GM12878 (cell line): ENCODE data around the gene AGR3. TPM values are rescaled to one million over a fixed set of nuclear protein-coding genes. Genes with fewer than 3 reads are reported as not detected.

ENCODE experiments used
- ATAC-seq: fragments of 200-7000 bp; cut with Tn5 transposase; 3 replicates; pipeline ENCODE4 v1.9.1; 2020; ENCODE audit warnings: mild to moderate bottlenecking, moderate library complexity
- BruUV-seq: library from RNA; stranded (reverse); fragments of 400-500 nt; replicated peaks from 2 replicates; lab custom pipeline; 2021; lab: Mats Ljungman, UMichigan
- CTCF ChIA-PET: fragments of 300-600 bp; sonication (Branson Sonifier 250); formaldehyde crosslinking; extraction: SDS; loops from one replicate; lab custom pipeline; 2021; ENCODE audit warnings: inconsistent platforms; lab: Yijun Ruan, JAX
- POLR2A ChIA-PET: fragments of 350-600 bp; formaldehyde crosslinking; extraction: SDS; loops from one replicate; lab custom pipeline; 2021; ENCODE audit warnings: inconsistent platforms; lab: Charles Lee
- RAD21 ChIA-PET: fragments of 300-600 bp; sonication (Branson Sonifier 250); formaldehyde crosslinking; loops from one replicate; lab custom pipeline; 2023; ENCODE audit warnings: antibody characterized with exemption; ENCODE audit not compliant: unreplicated experiment; lab: Charles Lee
- SMC1A ChIA-PET: fragments of 300-600 bp; sonication (Branson Sonifier 250); formaldehyde crosslinking; loops from one replicate; lab custom pipeline; 2023; ENCODE audit not compliant: unreplicated experiment, uncharacterized antibody; lab: Charles Lee
- DNase-seq: peaks from one replicate; pipeline ENCODE4 v3.0.0-alpha.2; 2011; ENCODE audit warnings: low read depth, low spot score
- FAIRE-seq: peaks from 3 replicates; lab custom pipeline; 2011; peaks lifted over from hg19 to GRCh38; lab: Jason Lieb, UNC
- H2AFZ ChIP-seq: 2 replicates; pipeline ENCODE4 v1.6.0; 2011; ENCODE audit warnings: low read depth, low read length, control low read depth; ENCODE audit not compliant: control insufficient read depth
- H3K27ac ChIP-seq: 2 replicates; pipeline ENCODE4 v1.5.1; 2011; ENCODE audit warnings: control low read depth; ENCODE audit not compliant: control insufficient read depth, insufficient read depth
- H3K27me3 ChIP-seq, 2 experiments: replicated peaks in 1 of 2; 2 replicates each; pipeline versions ENCODE4 v1.6.0 to v1.6.1; 2011; ENCODE audit warnings: low read length in 1 of 2; ENCODE audit not compliant: control insufficient read depth in 2 of 2, insufficient read depth in 2 of 2
- H3K36me3 ChIP-seq, 2 experiments: 2 replicates each; pipeline ENCODE4 v1.5.1; 2011; ENCODE audit warnings: low read length in 1 of 2; ENCODE audit not compliant: control insufficient read depth in 2 of 2, insufficient read depth in 2 of 2
- H3K4me1 ChIP-seq: 2 replicates; pipeline ENCODE4 v1.6.1; 2011; ENCODE audit warnings: mild to moderate bottlenecking, low read length, moderate library complexity, mixed read lengths; ENCODE audit not compliant: control insufficient read depth, insufficient read depth
- H3K4me2 ChIP-seq: 2 replicates; pipeline ENCODE4 v1.6.0; 2011; ENCODE audit warnings: control low read depth; ENCODE audit not compliant: control insufficient read depth, insufficient read depth
- H3K4me3 ChIP-seq: fragments of 200-600 bp; sonication (generic); 2 replicates; pipeline ENCODE4 v1.5.1; 2016
- H3K79me2 ChIP-seq: 2 replicates; pipeline ENCODE4 v1.6.0; 2011; ENCODE audit warnings: low read length; ENCODE audit not compliant: control insufficient read depth, insufficient read depth
- H3K9ac ChIP-seq: 2 replicates; pipeline ENCODE4 v1.8.0; 2011; ENCODE audit warnings: low read length, control low read depth, mixed read lengths; ENCODE audit not compliant: control insufficient read depth, insufficient read depth
- H3K9me3 ChIP-seq: replicated peaks from 3 replicates; pipeline ENCODE4 v1.5.1; 2011; ENCODE audit warnings: mild to moderate bottlenecking, low read length; ENCODE audit not compliant: control insufficient read depth, insufficient read depth
- H4K20me1 ChIP-seq: 2 replicates; pipeline ENCODE4 v1.6.0; 2011; ENCODE audit not compliant: control insufficient read depth, insufficient read depth
- BRCA1 ChIP-seq: IDR thresholded peaks from 2 replicates; pipeline ENCODE4 v1.6.1; 2011; ENCODE audit warnings: low read depth, low read length, improper control_type of control experiment
- CBX5 ChIP-seq: sonication (generic); IDR thresholded peaks from 2 replicates; pipeline ENCODE4 v1.6.1; 2016; ENCODE audit warnings: low read depth, moderate library complexity, mild to moderate bottlenecking, inconsistent platforms
- CTCF ChIP-seq, 3 experiments: IDR thresholded peaks in 2 of 3; conservative IDR thresholded peaks in 1 of 3; 2 replicates each; pipeline ENCODE4 v1.5.1; 2011; ENCODE audit warnings: low read depth in 3 of 3, low read length in 3 of 3, mild to moderate bottlenecking in 3 of 3, control low read depth in 2 of 3, moderate library complexity in 2 of 3, inconsistent platforms in 1 of 3, mixed read lengths in 1 of 3; ENCODE audit not compliant: control insufficient read depth in 2 of 3, insufficient read depth in 1 of 3; ENCODE audit errors: extremely low read depth in 1 of 3
- E2F4 ChIP-seq: IDR thresholded peaks from 2 replicates; pipeline ENCODE4 v1.6.1; 2012; ENCODE audit warnings: low read depth, low read length, improper control_type of control experiment
- IRF4 ChIP-seq: IDR thresholded peaks from 2 replicates; pipeline ENCODE4 v1.6.1; 2011; ENCODE audit warnings: low read depth, low read length
- JUNB ChIP-seq: IDR thresholded peaks from 2 replicates; pipeline ENCODE4 v1.6.1; 2016; ENCODE audit warnings: antibody characterized with exemption, mild to moderate bottlenecking
- KDM1A ChIP-seq: fragments of 200-600 bp; sonication (generic); IDR thresholded peaks from 2 replicates; pipeline ENCODE4 v1.6.1; 2016; ENCODE audit warnings: borderline replicate concordance
- NR2C2 ChIP-seq: IDR thresholded peaks from 2 replicates; pipeline ENCODE4 v1.6.1; 2011; ENCODE audit warnings: borderline replicate concordance, low read depth; ENCODE audit not compliant: control insufficient read depth, insufficient read length
- POLR2AphosphoS5 ChIP-seq: IDR thresholded peaks from 2 replicates; pipeline ENCODE4 v1.6.1; 2011; ENCODE audit warnings: mild to moderate bottlenecking, low read length, inconsistent platforms
- POU2F2 ChIP-seq: IDR thresholded peaks from 3 replicates; pipeline ENCODE4 v1.6.1; 2011; ENCODE audit warnings: low read depth, mild to moderate bottlenecking, low read length, borderline replicate concordance
- RELB ChIP-seq: fragments of 450-650 bp; IDR thresholded peaks from 2 replicates; pipeline ENCODE4 v1.6.1; 2017; ENCODE audit warnings: low read depth, mild to moderate bottlenecking, moderate library complexity
- ZBTB40 ChIP-seq: fragments of 450-650 bp; IDR thresholded peaks from 2 replicates; pipeline ENCODE4 v1.6.1; 2016; ENCODE audit warnings: mild to moderate bottlenecking, moderate library complexity, borderline replicate concordance
- WGBS: methylation state at CpG from one replicate; pipeline ENCODE4 v1.1.6; 2016; ENCODE audit warnings: low lambda C conversion rate; ENCODE audit not compliant: insufficient replicate concordance, insufficient coverage; ENCODE audit errors: missing lambda C conversion rate; 5-methylcytosine and 5-hydroxymethylcytosine counted together
- in situ Hi-C: fragments of 300-500 bp; cut with MboI; formaldehyde crosslinking; loops from 9 replicates; pipeline ENCODE4 v1.14.3; 2018; ENCODE audit warnings: mixed read lengths
- intact Hi-C: fragments of 100-400 bp; cut with micrococcal nuclease; formaldehyde crosslinking; loops from one replicate; pipeline ENCODE4 v1.14.2; 2022; ENCODE audit not compliant: unreplicated experiment
- polyA plus RNA-seq, 11 experiments: library from polyadenylated mRNA; depleted of rRNA in 4 of 11; unstranded in 6 of 11; stranded (reverse) in 5 of 11; fragments of >200 nt; fragmentation: Nextera tagmentation in 4 of 11; fragmentation: Illumina TruSeq in 1 of 11; extraction: Ambion mirVana in 4 of 11; extraction: Trizol in 1 of 11; gene quantifications; 1 replicate in 1 of 11; 2 replicates in 10 of 11; pipeline versions ENCODE4 v1.2.1 to v1.2.3, GENCODE V29; 2011 to 2016; ENCODE audit warnings: inconsistent platforms in 2 of 11, missing spikeins in 2 of 11, low read depth in 1 of 11
- total RNA-seq, 4 experiments: library from RNA; depleted of rRNA in 3 of 4; stranded (reverse); fragments of >200 nt in 3 of 4; fragmentation: Illumina TruSeq in 1 of 4; extraction: Trizol in 1 of 4; gene quantifications; 2 replicates each; pipeline versions ENCODE4 v1.2.1 to v1.2.3, GENCODE V29; 2013 to 2021

AGR3 gene
- total and polyA plus RNA-seq, 10 of the 15 experiments (the other 5 are each of a cell fraction or from before 2014, with no cell fraction given): not detected

GRCh38 chr7:16847381-16847860, 34.4 kb downstream of the AGR3 start:
- intact Hi-C loops (no loop called here), in situ Hi-C loops (no loop called here)
- Histone ChIP-seq H3K79me2 (no peaks in the 10 kb centered on the region), H3K4me1 (no peaks in the 10 kb centered on the region), H4K20me1 (no peaks in the 10 kb centered on the region), H3K9me3 (no peaks in the 10 kb centered on the region), H2AFZ (no peak overlapping the region), H3K27me3 (no peaks in the 10 kb centered on the region), H3K36me3 (no peaks in the 10 kb centered on the region), H3K27ac (no peak overlapping the region), H3K9ac (no peak overlapping the region), H3K4me2 (no peak overlapping the region), H3K4me3 (no peak overlapping the region)
- 54% methylated on average over 6 of the region's 6 CpGs for WGBS
- ChIA-PET CTCF (no interaction called here), POLR2A (no interaction called here), SMC1A (no interaction called here), RAD21 (no interaction called here)
- BruUV-seq: no TSS peak
- ATAC-seq (no peak), DNase-seq (no peak), FAIRE-seq (no peak)
- no peak for TF ChIP-seq IRF4
- TF ChIP-seq ZBTB40: no peak
- no peak for TF ChIP-seq CTCF (IDR thresholded peaks at IDR 0.05 in 2 of 3, conservative IDR thresholded peaks at IDR 0.05 in 1 of 3; ENCODE audit: control insufficient read depth in 2 of 3, extremely low read depth in 1 of 3, insufficient read depth in 1 of 3, low read depth in 3 of 3, low read length in 3 of 3)
- TF ChIP-seq E2F4: no peak
- no peak for TF ChIP-seq NR2C2
- no peak for TF ChIP-seq JUNB
- TF ChIP-seq POU2F2: no peak
- TF ChIP-seq POLR2AphosphoS5: no peak
- no peak for TF ChIP-seq KDM1A
- no peak for TF ChIP-seq RELB
- TF ChIP-seq CBX5: no peak
- TF ChIP-seq BRCA1: no peak
